GM19043 (cell line): ENCODE measurements around the gene IL34.
"Not testable (repeated sequence)": the region's sequence is repeated elsewhere in the genome, so short reads cannot be mapped to it uniquely, and the experiment has no call there.

Source experiments
- ATAC-seq: cut with Tn5 transposase; IDR thresholded peaks from one replicate; pipeline ENCODE4 v1.9.1; 2021; ENCODE audit warnings: low read depth; ENCODE audit not compliant: unreplicated experiment

IL34 gene

DNA sequence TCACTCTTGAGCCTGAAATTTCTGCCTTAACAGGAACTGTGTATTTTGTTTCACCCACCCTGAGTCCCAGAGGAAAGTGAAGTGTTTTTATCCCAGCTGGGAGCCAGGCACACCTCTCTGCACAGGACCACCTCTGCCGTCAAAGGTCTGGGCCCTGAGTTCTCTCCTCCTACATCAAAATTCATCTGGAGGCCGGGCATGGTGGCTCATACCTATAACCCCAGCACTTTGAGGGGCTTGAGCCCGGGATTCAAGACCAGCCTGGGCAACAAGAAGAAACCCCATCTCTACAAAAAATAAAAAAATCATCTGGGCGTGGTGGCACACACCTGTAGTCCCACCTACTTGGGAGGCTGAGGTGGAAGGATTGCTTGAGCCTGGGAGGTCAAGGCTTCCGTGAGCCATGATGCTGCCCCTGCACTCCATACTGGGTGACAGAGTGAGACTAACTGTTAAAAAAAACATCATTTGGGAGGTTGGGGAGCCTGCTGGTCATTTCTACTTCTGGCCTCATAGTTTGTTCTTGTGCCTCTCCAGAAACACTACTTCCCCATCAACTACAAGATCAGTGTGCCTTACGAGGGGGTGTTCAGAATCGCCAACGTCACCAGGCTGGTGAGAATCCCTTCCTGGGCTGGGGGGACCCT is 9.8 kb downstream of the IL34 start:
- no peak for ATAC-seq

DNA sequence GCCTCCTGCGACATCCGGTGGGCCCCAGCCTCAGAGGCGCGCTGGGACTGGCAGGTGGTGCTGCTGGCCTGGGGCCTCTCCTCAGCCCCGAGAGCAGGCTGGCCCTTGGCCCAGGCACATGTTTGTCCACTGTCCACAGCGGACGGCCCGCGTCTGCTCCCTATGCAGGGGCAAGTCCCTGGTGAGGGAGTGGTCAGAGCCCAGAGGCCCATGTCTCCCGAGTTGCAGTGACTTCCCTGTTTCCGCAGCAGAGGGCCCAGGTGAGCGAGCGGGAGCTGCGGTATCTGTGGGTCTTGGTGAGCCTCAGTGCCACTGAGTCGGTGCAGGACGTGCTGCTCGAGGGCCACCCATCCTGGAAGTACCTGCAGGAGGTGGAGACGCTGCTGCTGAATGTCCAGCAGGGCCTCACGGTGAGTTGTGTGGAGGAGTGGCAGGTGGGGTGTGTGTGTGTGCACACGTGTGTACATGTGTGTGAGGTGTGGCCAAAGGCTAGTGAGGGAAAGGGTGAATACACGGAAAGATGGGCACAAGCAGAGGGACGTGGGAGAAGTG is 10.4 kb downstream of the IL34 start:
- ATAC-seq = no peak

DNA sequence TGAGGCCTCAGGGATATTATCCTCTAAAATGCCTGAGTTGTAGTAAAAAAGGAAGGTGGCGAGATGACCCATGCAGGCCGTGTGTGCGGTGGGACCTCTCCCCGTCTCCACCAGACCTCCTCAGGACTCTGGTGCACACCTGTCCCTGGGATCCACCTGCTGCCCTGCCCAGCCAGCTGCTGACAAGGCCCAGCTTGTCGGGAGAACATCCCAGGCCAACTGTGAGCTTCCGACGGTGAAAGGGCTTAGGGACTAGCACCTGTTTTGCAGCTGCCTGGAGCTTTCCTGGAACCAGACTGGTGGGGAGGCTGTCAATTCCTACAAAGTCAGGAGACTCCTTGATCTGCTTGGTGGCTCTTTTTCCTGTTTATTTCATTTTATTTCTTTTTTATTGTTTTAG is 11.6 kb downstream of the IL34 start:
- no peak for ATAC-seq

DNA sequence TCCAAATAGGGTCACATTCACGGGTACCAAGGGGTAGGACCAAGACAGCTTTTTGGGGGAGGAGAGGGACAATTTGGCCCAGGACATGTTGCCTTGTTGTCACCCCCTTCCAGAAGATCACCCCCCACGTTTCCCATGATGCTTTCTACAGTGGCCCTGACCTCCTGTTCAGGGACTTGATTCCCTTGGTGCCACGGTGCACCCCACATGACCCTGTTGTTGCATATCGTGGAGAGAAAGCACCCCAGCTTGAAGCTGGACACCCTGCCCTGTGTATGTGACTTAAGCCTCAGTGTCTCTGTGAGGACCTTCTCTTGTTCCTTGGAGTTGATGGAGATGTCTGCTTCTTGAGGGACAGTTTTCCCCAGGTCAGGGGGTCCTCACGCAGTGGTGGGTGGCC is 12.6 kb downstream of the IL34 start:
- ATAC-seq = no peak

DNA sequence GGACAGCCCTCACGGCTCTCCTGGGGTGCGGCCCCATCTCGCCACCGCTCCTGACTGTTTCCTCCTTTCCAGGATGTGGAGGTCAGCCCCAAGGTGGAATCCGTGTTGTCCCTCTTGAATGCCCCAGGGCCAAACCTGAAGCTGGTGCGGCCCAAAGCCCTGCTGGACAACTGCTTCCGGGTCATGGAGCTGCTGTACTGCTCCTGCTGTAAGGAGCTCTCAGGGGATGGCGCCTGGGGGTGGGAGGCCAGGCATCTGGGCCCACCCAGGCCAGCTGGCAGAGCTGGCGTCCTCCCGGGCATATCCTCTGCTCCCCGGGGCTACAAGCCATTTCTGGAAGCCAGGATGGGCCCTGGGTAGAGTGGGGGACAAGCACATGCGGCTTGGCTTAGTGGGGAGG is 13.2 kb downstream of the IL34 start:
- no peak for ATAC-seq

DNA sequence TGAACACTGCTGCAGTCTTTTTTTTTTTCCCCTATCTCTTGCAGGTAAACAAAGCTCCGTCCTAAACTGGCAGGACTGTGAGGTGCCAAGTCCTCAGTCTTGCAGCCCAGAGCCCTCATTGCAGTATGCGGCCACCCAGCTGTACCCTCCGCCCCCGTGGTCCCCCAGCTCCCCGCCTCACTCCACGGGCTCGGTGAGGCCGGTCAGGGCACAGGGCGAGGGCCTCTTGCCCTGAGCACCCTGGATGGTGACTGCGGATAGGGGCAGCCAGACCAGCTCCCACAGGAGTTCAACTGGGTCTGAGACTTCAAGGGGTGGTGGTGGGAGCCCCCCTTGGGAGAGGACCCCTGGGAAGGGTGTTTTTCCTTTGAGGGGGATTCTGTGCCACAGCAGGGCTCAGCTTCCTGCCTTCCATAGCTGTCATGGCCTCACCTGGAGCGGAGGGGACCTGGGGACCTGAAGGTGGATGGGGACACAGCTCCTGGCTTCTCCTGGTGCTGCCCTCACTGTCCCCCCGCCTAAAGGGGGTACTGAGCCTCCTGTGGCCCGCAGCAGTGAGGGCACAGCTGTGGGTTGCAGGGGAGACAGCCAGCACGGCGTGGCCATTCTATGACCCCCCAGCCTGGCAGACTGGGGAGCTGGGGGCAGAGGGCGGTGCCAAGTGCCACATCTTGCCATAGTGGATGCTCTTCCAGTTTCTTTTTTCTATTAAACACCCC is 13.8 kb downstream of the IL34 start:
- no peak for ATAC-seq

DNA sequence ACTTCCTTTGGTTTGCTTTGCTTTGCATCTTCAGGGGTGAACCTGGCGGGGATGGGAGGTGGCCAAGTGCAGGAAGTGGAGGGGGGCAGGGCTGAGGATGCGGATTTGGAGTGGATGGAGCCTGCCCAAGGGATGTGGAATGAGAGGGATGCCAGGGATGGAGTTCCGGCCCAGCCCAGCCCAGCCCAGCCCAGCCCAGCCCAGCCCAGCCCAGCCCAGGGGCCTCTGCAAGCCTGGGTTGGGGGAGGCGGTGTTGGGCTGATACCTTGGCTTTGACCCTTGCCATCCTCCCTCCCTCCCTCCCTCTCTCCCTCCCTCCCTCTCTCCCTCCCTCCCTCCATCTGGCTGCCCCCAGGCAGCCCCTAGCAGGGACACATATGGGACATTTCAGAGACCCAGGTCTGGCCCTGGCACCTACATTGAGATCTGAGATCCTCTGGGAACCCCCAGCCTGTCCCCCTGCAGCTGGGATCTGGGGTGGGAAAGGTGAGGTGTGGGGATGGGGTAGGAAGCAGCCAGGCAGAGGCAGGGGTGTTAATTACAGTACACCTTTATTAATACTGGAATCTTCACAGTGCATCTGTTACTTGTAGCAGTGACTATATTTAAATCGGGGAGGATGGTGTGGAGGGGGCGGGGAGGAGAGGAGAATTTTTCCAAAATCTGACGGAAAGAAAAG is 14.5 kb downstream of the IL34 start:
- ATAC-seq = no peak

DNA sequence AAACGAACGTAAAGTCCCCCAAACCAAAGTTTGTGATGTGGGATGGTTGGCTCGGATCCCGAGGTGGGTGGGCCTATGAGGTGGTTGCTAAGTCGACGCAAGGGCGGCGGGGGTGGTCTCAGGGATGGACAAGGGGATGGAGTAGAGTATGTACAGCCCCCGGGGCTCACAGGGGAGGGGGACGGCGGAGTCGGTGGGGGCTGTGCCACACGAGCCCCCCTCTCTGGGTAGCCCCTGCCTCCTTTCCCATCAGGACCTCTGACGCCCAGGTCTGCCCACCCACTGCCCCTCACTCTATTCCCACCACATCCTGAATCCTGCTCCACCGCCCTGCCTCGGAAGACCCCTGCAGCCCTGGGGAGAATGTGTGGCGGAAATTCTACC is 15.2 kb downstream of the IL34 start:
- ATAC-seq = no peak

DNA sequence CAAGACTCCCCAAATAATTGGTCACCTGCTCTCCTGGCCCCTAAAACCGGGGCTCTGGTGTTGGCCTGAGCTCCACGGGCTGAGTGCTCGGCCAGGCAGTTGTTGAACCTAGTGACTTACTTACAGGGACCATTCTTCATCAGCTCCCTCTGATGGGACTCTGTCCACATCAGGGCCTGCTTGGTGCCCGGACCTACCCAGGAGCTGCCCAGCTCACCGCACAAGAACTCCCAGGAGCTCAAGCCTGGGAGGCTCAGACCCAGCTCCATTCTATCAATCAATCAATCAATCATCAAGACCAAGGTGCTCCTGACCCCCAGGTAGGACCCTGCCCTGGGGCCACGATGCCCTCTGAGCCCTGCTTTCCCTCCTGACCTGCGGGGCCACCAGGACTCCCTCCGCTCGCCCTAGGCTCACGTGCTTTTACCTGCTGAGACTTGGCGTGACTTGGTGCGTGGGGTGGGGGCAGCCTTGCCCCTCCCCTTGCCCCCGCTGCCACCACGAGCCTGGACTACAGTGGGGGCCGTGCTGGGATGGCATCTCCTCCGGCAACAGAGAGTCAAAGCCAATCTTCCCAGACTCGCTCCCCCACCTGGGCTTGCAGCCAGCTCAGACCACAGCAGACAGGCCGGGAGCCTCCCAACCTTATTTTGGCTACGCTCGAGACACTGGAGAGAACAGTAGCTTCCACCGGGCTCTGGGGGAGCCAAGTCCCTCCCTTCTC is 15.7 kb downstream of the IL34 start:
- no peak for ATAC-seq

DNA sequence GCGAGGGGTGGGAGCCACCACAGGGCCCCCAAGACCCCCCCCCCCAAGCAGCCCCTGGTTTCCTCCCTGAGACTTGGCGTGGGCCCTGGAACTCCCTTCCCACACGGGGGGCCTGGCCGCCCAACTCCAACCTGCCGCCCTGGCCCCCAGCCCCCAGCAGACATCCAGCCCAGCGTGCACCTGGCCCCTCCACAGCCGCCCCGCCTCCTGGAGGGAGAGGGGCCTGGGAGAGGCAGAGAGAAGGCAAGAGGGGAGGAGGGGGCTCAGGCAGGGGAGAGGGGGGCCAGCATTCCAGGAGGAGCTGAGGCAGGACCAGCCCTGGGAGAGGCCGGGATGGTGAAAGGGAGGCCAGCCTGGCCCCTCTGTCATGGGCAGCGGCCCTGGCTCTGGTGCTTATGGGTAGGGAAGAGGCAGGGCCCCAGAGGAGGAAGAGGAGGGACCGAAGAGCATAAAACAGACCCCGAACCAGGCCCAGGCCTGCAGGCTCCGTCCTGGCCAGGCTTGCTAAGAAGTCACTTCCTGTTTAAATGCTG is 16.7 kb downstream of the IL34 start:
- ATAC-seq = no peak

DNA sequence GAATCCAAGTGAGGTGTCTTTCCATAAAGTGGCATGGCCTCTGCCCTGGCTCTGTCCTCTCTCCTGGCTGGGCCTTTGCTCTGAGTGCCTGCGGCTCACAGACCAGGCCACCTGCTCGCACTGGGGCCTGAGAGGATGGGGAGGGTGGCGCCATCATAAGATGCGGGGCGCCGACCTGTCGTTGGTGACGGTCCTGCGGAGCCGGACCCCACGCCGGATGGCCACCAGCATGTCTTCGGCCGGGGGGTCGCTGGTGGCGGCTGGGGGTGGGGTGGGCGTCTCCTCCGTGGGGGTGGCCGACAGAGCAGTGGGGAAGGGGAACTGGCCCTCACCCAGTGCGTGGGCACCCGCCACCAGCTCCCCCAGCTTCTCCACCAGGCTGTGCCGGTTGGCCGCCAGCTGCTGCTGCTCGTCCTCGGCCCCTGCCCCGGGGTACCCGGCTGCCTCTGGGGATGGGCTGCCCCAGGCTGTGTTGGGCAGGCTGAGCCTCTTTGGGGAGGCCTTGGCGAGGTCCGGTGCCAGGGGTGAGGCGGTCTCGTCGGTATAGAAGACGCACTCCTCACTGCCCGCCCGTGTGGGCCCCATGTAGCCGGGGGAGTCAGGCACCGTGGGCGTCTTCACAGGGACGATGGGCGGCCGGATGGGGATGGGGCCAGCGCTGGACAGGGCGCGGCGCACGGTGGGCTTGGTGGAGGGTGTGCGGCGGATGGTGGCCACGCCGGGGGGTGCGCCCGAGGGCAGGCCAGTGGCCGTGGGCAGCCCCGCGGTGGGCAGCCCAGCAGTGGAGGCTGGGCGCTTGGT is 17.4 kb downstream of the IL34 start:
- ATAC-seq = no peak

DNA sequence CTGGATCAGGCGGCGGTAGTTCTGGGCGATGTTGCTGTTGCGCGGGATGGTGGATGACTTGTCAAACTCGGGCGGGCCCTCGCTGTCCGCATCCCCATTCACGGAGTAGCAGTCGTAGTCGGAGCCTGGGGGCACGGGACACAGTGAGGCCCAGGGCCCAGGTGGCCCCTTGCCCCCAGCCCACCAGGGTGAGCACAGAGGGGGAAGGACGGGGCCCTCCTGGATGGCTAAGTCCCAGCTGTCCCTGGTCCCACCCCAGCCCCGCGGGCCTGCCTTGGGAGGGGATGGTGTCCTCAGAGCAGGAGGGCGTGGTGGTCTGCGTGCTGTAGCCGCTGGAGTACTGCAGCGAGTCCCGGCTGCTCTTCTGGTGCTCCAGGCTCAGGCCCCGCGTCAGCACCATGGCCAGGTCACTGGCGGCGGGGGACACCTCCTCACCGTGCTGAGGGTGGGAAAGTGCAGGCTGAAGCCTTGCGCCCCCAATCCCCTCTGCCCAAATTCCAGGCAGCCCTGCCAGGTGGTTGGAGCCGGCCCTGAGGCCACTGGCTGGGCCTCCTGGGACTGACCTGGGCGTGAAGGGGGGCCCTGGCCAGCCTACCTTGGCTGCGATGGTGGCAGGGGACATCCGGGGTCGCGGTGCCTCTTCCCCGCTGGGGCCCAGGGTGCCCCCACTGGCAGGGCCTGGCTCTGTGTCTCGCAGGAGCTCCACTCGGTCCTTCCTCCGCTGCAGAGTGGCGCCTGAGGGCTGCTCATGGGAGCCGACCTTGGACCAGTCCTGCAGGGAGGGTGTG is 18.2 kb downstream of the IL34 start:
- no peak for ATAC-seq

DNA sequence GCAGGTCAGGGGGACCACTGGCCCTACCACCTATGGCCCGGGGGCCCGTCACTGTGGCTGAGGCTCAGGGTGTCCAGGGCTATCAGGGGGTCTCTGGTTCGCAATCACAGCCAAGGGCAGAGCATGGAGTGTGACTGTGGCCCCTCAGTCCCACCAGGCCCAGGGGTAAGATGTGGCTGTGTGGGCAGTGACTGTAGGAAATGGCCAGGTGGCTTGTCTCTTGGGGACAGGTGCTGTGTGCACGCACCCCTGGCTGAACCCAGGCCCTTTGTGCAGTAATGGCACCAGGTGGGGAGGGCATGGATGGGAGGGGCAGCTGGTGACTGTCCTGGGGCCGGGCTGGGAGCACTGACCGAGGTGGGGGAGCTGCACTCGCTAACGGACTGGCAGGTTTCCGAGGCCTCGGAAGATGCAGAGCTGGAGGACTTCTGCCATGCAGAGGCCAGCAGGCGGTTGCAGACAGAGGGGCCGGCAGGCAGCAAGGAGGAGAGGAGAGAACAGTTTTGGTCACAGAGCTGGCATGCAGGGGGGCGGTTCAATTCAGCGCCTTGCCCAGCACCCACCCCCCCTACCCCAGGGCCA is 18.8 kb downstream of the IL34 start:
- no peak for ATAC-seq

DNA sequence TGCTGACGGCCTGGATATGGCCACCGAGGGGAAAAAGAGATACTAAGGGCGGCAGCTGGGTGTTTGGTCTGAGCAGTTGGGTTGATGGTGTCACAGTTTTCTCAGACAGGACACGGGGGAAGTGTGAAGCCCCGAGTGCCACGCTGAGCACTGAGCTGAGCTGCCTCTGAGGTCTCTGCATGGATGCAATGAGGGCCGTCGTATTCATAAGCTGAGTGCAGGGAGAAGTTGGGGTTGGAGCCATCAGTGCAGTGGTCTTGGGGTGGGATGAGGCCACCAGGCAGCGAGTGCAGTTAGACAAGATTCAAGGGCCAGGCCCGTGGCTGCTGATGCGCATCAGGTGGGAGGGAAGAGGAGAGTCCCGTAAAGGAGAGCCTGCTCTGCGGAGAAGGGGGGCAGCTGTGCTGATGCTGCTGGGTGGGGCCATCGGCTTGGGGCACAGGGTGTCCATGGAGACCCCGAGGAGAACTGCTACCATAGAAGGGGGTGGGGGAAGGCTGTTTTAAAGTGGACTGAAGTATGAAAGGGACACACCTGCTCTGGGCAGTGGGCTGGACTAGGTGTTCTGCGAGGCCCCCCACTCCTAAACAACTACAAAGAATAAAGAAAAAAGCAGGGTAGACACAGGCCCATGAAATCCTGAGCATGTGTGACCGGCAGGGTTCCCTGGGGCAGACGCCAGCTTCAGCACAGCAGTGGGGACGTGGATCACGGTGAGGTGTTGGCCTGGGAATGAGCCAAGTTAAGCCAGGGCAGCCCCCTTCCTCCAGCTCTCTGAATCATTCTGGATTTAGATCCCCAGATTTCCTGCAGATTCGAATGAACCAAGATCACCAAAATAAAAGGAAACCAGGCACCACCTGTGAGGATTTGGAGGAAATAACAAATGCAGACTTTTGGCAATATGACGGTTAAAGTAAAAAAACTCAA is 19.7 kb downstream of the IL34 start:
- ATAC-seq = no peak

DNA sequence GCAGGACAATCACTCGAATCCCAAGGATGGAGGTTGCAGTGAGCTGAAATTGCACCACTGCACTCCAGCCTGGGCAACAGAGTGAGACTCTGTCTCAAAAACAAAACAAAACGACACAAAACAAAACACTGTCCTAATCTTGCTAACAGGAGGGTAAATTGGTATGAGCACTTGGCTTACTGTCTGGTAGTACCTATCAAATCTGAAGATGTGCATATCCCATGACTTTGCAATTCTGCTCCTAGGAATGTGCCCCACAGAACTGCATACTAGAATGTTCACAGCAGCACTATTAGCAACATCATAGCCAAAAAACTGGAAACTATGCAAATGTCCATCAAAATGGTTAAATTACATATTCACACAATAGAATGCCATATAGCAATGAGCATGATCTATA is 23.8 kb downstream of the IL34 start:
- no peak for ATAC-seq

DNA sequence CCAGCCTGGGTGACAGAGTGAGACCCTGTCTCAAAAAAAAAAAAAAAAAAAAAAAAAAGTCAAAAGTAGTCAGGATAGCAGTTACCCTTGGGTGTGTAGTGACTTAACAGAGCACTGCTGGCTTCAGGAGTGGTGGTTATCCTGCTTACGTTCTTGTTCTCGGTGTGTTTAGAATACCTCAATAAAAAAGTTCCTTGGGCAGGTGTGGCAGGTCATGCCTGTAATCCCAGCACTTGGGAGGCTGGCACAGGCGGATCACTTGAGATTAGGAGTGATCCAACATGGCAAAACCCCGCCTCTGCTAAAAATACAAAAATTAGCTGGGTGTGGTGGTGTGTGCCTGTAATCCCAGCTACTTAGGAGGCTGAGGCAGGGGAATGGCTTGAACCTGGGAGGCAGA is 24.6 kb downstream of the IL34 start:
- ATAC-seq = not testable (repeated sequence)

DNA sequence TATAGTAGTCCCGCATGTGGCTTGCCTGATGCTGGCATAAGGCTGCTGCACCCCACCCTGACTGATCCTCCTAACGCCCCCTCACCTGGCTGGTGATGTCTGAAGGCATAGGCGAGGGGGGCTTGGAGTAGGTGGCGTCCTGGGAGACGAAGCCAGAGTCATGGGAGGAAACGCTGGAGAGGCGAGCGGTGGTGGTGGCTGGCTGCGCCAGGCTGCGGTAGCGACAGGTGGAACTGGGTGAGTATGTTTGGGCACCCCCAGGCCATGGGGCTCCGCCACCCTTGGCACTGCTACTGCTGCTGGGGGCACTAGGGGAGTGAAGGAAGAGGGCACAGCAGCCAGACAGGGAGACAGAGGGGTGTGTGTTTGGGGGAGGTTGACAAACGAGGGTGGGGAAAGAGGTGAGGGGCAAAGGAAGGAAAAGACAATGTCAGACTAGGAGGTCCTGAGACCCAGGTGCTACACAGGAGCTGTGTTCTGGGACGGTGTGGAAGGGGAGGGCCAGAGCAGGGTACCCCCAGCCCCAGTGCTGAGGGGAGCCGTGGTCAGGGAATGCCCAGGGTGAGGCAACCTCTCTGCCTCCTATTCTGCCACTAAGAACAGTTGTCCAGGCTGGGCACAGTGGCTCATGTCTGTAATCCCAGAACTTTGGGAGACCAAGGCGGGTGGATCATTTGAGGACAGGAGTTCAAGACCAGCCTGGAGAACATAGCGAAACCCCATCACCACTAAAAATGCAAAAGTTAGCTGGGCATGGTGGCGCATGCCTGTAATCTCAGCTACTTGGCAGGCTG is 28.1 kb downstream of the IL34 start:
- no peak for ATAC-seq
